Liver (tissue), 9 donors: ENCODE data around the gene RBM10. TPM values are rescaled to one million over a fixed set of nuclear protein-coding genes. Genes with fewer than 3 reads are reported as not detected.

ENCODE experiments used
- DNase-seq: peaks from one replicate; pipeline ENCODE4 v3.0.0-alpha.2; 2017; ENCODE audit warnings: low spot score
- H3K27ac ChIP-seq, 2 donors: one replicate each; pipeline ENCODE4 v1.7.0; 2013; ENCODE audit warnings: inconsistent platforms in 2 of 2, low read length in 2 of 2, control low read depth in 1 of 2, low read depth in 1 of 2, mild to moderate bottlenecking in 1 of 2
- H3K27me3 ChIP-seq, 4 donors: one replicate each; pipeline versions ENCODE4 v1.6.1 to v1.7.0; 2013; ENCODE audit warnings: low read length in 3 of 4, inconsistent platforms in 1 of 4, mild to moderate bottlenecking in 1 of 4, moderate library complexity in 1 of 4; ENCODE audit not compliant: control insufficient read depth in 4 of 4, insufficient read depth in 4 of 4
- H3K36me3 ChIP-seq, 4 donors: one replicate each; pipeline versions ENCODE4 v1.6.1 to v1.7.0; 2013; ENCODE audit warnings: low read length in 3 of 4, mild to moderate bottlenecking in 3 of 4, low read depth in 1 of 4, moderate library complexity in 1 of 4; ENCODE audit not compliant: control insufficient read depth in 4 of 4, insufficient read depth in 3 of 4
- H3K4me1 ChIP-seq, 4 donors: one replicate each; pipeline versions ENCODE4 v1.6.1 to v1.7.0; 2013; ENCODE audit warnings: low read length in 3 of 4, mild to moderate bottlenecking in 3 of 4, moderate library complexity in 1 of 4; ENCODE audit not compliant: control insufficient read depth in 4 of 4, insufficient read depth in 4 of 4
- H3K4me3 ChIP-seq, 3 donors: one replicate each; pipeline versions ENCODE4 v1.6.1 to v1.7.0; 2013; ENCODE audit warnings: low read length in 3 of 3, control low read depth in 1 of 3, low read depth in 1 of 3, mild to moderate bottlenecking in 1 of 3
- H3K9ac ChIP-seq, 2 donors: one replicate each; pipeline ENCODE4 v1.7.0; 2013; ENCODE audit warnings: low read length in 2 of 2, mild to moderate bottlenecking in 2 of 2, moderate library complexity in 2 of 2, control low read depth in 1 of 2, low read depth in 1 of 2
- H3K9me3 ChIP-seq, 4 donors: one replicate each; pipeline versions ENCODE4 v1.6.1 to v1.7.0; 2013; ENCODE audit warnings: low read length in 3 of 4; ENCODE audit not compliant: control insufficient read depth in 4 of 4
- ATF3 ChIP-seq: IDR thresholded peaks from 2 replicates; pipeline ENCODE4 v1.6.1; 2016; ENCODE audit warnings: antibody characterized with exemption
- CTCF ChIP-seq: fragments of 150-350 bp; IDR thresholded peaks from 2 replicates; pipeline ENCODE4 v1.5.1; 2017; ENCODE audit warnings: improper control_type of control experiment, low read depth, low read length; ENCODE audit not compliant: missing input control
- EGR1 ChIP-seq, 2 donors: IDR thresholded peaks; 2 replicates each; pipeline ENCODE4 v1.6.1; 2016 to 2018; ENCODE audit warnings: antibody characterized with exemption in 2 of 2, low read depth in 2 of 2
- FOXA1 ChIP-seq: IDR thresholded peaks from 2 replicates; pipeline ENCODE4 v1.6.1; 2016; ENCODE audit warnings: antibody characterized with exemption
- FOXA2 ChIP-seq: IDR thresholded peaks from 2 replicates; pipeline ENCODE4 v1.6.1; 2016; ENCODE audit warnings: antibody characterized with exemption
- GABPA ChIP-seq, 2 donors: IDR thresholded peaks in 1 of 2; conservative IDR thresholded peaks in 1 of 2; 2 replicates each; pipeline ENCODE4 v1.6.1; 2016; ENCODE audit warnings: antibody characterized with exemption in 2 of 2, mild to moderate bottlenecking in 1 of 2, moderate library complexity in 1 of 2
- HNF4A ChIP-seq, 2 donors: conservative IDR thresholded peaks; 2 replicates each; pipeline ENCODE4 v1.6.1; 2016; ENCODE audit warnings: antibody characterized with exemption in 2 of 2, mild to moderate bottlenecking in 2 of 2
- JUND ChIP-seq, 2 donors: IDR thresholded peaks; 2 replicates each; pipeline ENCODE4 v1.6.1; 2016; ENCODE audit warnings: antibody characterized with exemption in 2 of 2
- MAX ChIP-seq: IDR thresholded peaks from 2 replicates; pipeline ENCODE4 v1.6.1; 2016; ENCODE audit warnings: antibody characterized with exemption
- RAD21 ChIP-seq, 2 donors: IDR thresholded peaks; 2 replicates each; pipeline ENCODE4 v1.6.1; 2016; ENCODE audit warnings: antibody characterized with exemption in 2 of 2, mild to moderate bottlenecking in 2 of 2
- RXRA ChIP-seq, 2 donors: IDR thresholded peaks; 2 replicates each; pipeline ENCODE4 v1.6.1; 2017 to 2018; ENCODE audit warnings: antibody characterized with exemption in 2 of 2, mild to moderate bottlenecking in 1 of 2
- TAF1 ChIP-seq: conservative IDR thresholded peaks from 2 replicates; pipeline ENCODE4 v1.6.1; 2016; ENCODE audit warnings: antibody characterized with exemption, mild to moderate bottlenecking
- YY1 ChIP-seq: IDR thresholded peaks from 2 replicates; pipeline ENCODE4 v1.6.1; 2016; ENCODE audit warnings: antibody characterized with exemption, mild to moderate bottlenecking
- ZBTB33 ChIP-seq: IDR thresholded peaks from 2 replicates; pipeline ENCODE4 v1.6.1; 2016; ENCODE audit warnings: antibody characterized with exemption
- WGBS: extraction: QIAGEN DNeasy Blood & Tissue Kit; methylation state at CpG from one replicate; pipeline ENCODE4 v1.1.7; 2013; 5-methylcytosine and 5-hydroxymethylcytosine counted together
- polyA plus RNA-seq, 2 donors: library from polyadenylated mRNA; stranded (reverse) in 1 of 2; unstranded in 1 of 2; fragments of 200-250 nt in 1 of 2; fragments of >200 nt in 1 of 2; fragmentation: Nextera tagmentation in 1 of 2; extraction: Ambion mirVana in 1 of 2; gene quantifications; one replicate each; pipeline versions ENCODE4 v1.2.1 to v1.2.3, GENCODE V29; 2013 to 2015
- total RNA-seq, 2 donors: library from RNA; depleted of rRNA; stranded (reverse); fragments of >200 nt; gene quantifications; one replicate each; pipeline ENCODE4 v1.2.3, GENCODE V29; 2014
- donor health status: healthy.
- donor health status: healthy.
- donor health status: healthy.
- donor health status: healthy.
- donor health status: healthy.

The RBM10 gene
- total and polyA plus RNA-seq, 4 donors = 8.2 to 26.6 (median 17.5) TPM

GRCh38 chrX:47185241-47185640 lies 40.2 kb downstream of the RBM10 start:
- H3K9me3 ChIP-seq = no peaks in the 10 kb centered on the region
- no peak overlapping the region for H3K9ac ChIP-seq
- no peaks in the 10 kb centered on the region for H3K4me1 ChIP-seq
- WGBS = 98% methylated on average over 17 of the region's 17 CpGs
- H3K4me3 ChIP-seq = no peak overlapping the region
- H3K27me3 ChIP-seq = peaks cover 0 to under 1% (median 0%) of the 10 kb centered on the region in 4 donors
- TF ChIP-seq MAX (no peak), RAD21 (IDR thresholded peaks at IDR 0.05) (no peak), TAF1 (no peak), GABPA (IDR thresholded peaks at IDR 0.05 in 1 of 2, conservative IDR thresholded peaks at IDR 0.05 in 1 of 2) (no peak), EGR1 (IDR thresholded peaks at IDR 0.05; ENCODE audit: low read depth in 2 of 2) (no peak), FOXA1 (no peak), CTCF (no peak), RXRA (IDR thresholded peaks at IDR 0.05) (no peak), HNF4A (conservative IDR thresholded peaks at IDR 0.05) (no peak), ATF3 (no peak), YY1 (no peak), FOXA2 (no peak), ZBTB33 (no peak)
- DNase-seq = no peak
- peaks cover 0 to 47% (median 9%) of the 10 kb centered on the region in 4 donors for H3K36me3 ChIP-seq
- no peak overlapping the region for H3K27ac ChIP-seq

- TF ChIP-seq EGR1 (IDR thresholded peaks at IDR 0.05; ENCODE audit: low read depth in 2 of 2) (no peak), JUND (IDR thresholded peaks at IDR 0.05) (no peak), HNF4A (conservative IDR thresholded peaks at IDR 0.05) (no peak)
- Histone ChIP-seq H3K36me3 (peaks cover 0 to 40% (median 7%) of the 10 kb centered on the region in 4 donors), H3K4me1 (peaks cover 0 to 2% (median 0%) of the 10 kb centered on the region in 4 donors), H3K4me3 (no peak overlapping the region), H3K9me3 (no peaks in the 10 kb centered on the region), H3K9ac (no peak overlapping the region), H3K27me3 (peaks cover 0 to 4% (median 0%) of the 10 kb centered on the region in 4 donors), H3K27ac (no peak overlapping the region)
- DNase-seq = no peak
- 95% methylated on average over 27 of the region's 27 CpGs for WGBS
Measured at GRCh38 chrX:47186096-47186740, 41.2 kb downstream of the RBM10 start.
